OCI-LY7 (cell line): ENCODE measurements around the gene PHACTR4. TPM values are rescaled to one million over a fixed set of nuclear protein-coding genes. Genes with fewer than 3 reads are reported as not detected.

Source experiments
- BruUV-seq: library from RNA; stranded (reverse); fragments of 400-500 nt; replicated peaks from 2 replicates; lab custom pipeline; 2021; lab: Mats Ljungman, UMichigan
- CTCF ChIA-PET: fragments of 300-600 bp; sonication (Branson Sonifier 250); formaldehyde crosslinking; loops from one replicate; lab custom pipeline; 2022; ENCODE audit warnings: antibody characterized with exemption; ENCODE audit not compliant: unreplicated experiment; lab: Charles Lee
- POLR2A ChIA-PET: fragments of 300-600 bp; sonication (Branson Sonifier 250); formaldehyde crosslinking; loops from one replicate; lab custom pipeline; 2022; ENCODE audit warnings: antibody characterized with exemption; lab: Charles Lee
- DNase-seq: peaks from one replicate; pipeline ENCODE4 v3.0.0-alpha.2; 2015; ENCODE audit warnings: low spot score
- H2AFZ ChIP-seq: fragments of 200-600 bp; sonication (generic), shearing (Covaris generic); 2 replicates; pipeline ENCODE4 v1.6.1; 2014; ENCODE audit warnings: mild to moderate bottlenecking, antibody characterized with exemption, low read length, moderate library complexity
- H3K27ac ChIP-seq: fragments of 200-600 bp; sonication (generic); 2 replicates; pipeline ENCODE4 v1.5.1; 2014; ENCODE audit warnings: mixed run types, low read depth, mild to moderate bottlenecking, moderate library complexity, low read length, inconsistent platforms; ENCODE audit not compliant: poor library complexity, severe bottlenecking
- H3K36me3 ChIP-seq: fragments of 200-600 bp; sonication (generic); 2 replicates; pipeline ENCODE4 v1.6.1; 2014; ENCODE audit warnings: mild to moderate bottlenecking, antibody characterized with exemption, low read length, moderate library complexity, mixed read lengths; ENCODE audit not compliant: insufficient read depth
- H3K4me1 ChIP-seq: fragments of 200-600 bp; sonication (generic); 2 replicates; pipeline ENCODE4 v1.5.1; 2014; ENCODE audit warnings: mild to moderate bottlenecking, low read length; ENCODE audit not compliant: insufficient read depth, poor library complexity, severe bottlenecking
- H3K4me2 ChIP-seq: fragments of 200-600 bp; sonication (generic); 2 replicates; pipeline ENCODE4 v1.6.1; 2014; ENCODE audit warnings: mild to moderate bottlenecking, low read length
- H3K4me3 ChIP-seq: fragments of 200-600 bp; sonication (generic); 2 replicates; pipeline ENCODE4 v1.5.1; 2014; ENCODE audit warnings: mild to moderate bottlenecking, low read depth, low read length; ENCODE audit not compliant: poor library complexity, severe bottlenecking
- H3K79me2 ChIP-seq: fragments of 200-600 bp; sonication (generic); 2 replicates; pipeline ENCODE4 v1.6.1; 2016; ENCODE audit warnings: low read depth, mild to moderate bottlenecking, low read length, moderate library complexity, mixed read lengths; ENCODE audit not compliant: insufficient read depth
- H3K9me2 ChIP-seq: fragments of 200-600 bp; sonication (generic); 2 replicates; pipeline ENCODE4 v1.6.1; 2016; ENCODE audit warnings: mild to moderate bottlenecking, low read length, mixed read lengths; ENCODE audit not compliant: insufficient read depth
- H3K9me3 ChIP-seq: fragments of 200-600 bp; sonication (generic); 2 replicates; pipeline ENCODE4 v1.6.1; 2014; ENCODE audit warnings: mild to moderate bottlenecking, mixed run types, low read length, mixed read lengths
- H4K20me1 ChIP-seq: fragments of 200-600 bp; sonication (generic); 2 replicates; pipeline ENCODE4 v1.6.1; 2014; ENCODE audit warnings: mild to moderate bottlenecking, antibody characterized with exemption, low read length, moderate library complexity, mixed read lengths; ENCODE audit not compliant: insufficient read depth
- CTCF ChIP-seq: fragments of 200-600 bp; sonication (generic); conservative IDR thresholded peaks from 2 replicates; pipeline ENCODE4 v1.5.1; 2014; ENCODE audit warnings: mild to moderate bottlenecking, antibody characterized with exemption, low read length, moderate library complexity, mixed read lengths
- EZH2phosphoT487 ChIP-seq: fragments of 200-600 bp; sonication (generic); IDR thresholded peaks from 2 replicates; pipeline ENCODE4 v1.6.1; 2018; ENCODE audit warnings: low read depth, borderline replicate concordance, mild to moderate bottlenecking, mixed run types, antibody characterized with exemption, low read length, moderate library complexity, mixed read lengths
- intact Hi-C: fragments of 100-400 bp; cut with micrococcal nuclease; formaldehyde crosslinking; loops from one replicate; pipeline ENCODE4 v1.10.0; 2022; ENCODE audit not compliant: unreplicated experiment
- total RNA-seq, 2 experiments: library from RNA; depleted of rRNA in 1 of 2; stranded (reverse); fragments of >200 nt in 1 of 2; shearing (Covaris generic) in 1 of 2; gene quantifications; 2 replicates each; pipeline ENCODE4 v1.2.3, GENCODE V29; 2014 to 2022

PHACTR4 gene
- total RNA-seq, 2 experiments from 2014 or later = 17.8 to 44.9 TPM

GRCh38 chr1:28354121-28354520, 15.4 kb upstream of the PHACTR4 start:
- Histone ChIP-seq H3K4me3 (no peak overlapping the region), H3K79me2 (no peaks in the 10 kb centered on the region), H2AFZ (peak overlapping the region; percentile 53), H4K20me1 (no peaks in the 10 kb centered on the region), H3K4me2 (no peak overlapping the region), H3K9me2 (no peaks in the 10 kb centered on the region), H3K36me3 (no peaks in the 10 kb centered on the region), H3K9me3 (no peaks in the 10 kb centered on the region), H3K4me1 (no peaks in the 10 kb centered on the region), H3K27ac (no peak overlapping the region)
- ChIA-PET CTCF (interaction anchor here (0.9 kb wide), 1 partner anchor 629 kb away, joined by 3 read pairs; the partner anchor contains the start of gene FAM76A), POLR2A (interaction anchor here (0.6 to 1.7 kb wide), 11 partner anchors 9 to 1025 kb away, joined by 3 to 11 read pairs (median 3); no protein-coding TSS in a partner anchor)
- intact Hi-C loops = no loop called here
- no TSS peak for BruUV-seq
- no peak for TF ChIP-seq CTCF
- no peak for TF ChIP-seq EZH2phosphoT487
- DNase-seq = no peak

- intact Hi-C loops = loop anchor here (2.0 to 5.0 kb wide), 2 partner anchors 244 to 519 kb away; no protein-coding TSS in a partner anchor
- ChIA-PET POLR2A (interaction anchor here (0.5 kb wide), 1 partner anchor 104 kb away, joined by 3 read pairs; no protein-coding TSS in a partner anchor), CTCF (no interaction called here)
- H3K36me3 ChIP-seq = no peaks in the 10 kb centered on the region
- H3K4me3 ChIP-seq = no peak overlapping the region
- H4K20me1 ChIP-seq = no peaks in the 10 kb centered on the region
- no peak overlapping the region for H3K27ac ChIP-seq
- TF ChIP-seq CTCF (no peak), EZH2phosphoT487 (no peak)
- no peaks in the 10 kb centered on the region for H3K9me2 ChIP-seq
- H2AFZ ChIP-seq = no peak overlapping the region
- H3K4me2 ChIP-seq = no peak overlapping the region
- no TSS peak for BruUV-seq
- no peaks in the 10 kb centered on the region for H3K4me1 ChIP-seq
- DNase-seq = no peak
- no peaks in the 10 kb centered on the region for H3K79me2 ChIP-seq
- no peaks in the 10 kb centered on the region for H3K9me3 ChIP-seq
These were observed 10.8 kb upstream of the PHACTR4 start for GRCh38 chr1:28358716-28359115.

GRCh38 chr1:28359592-28360239, 9.8 kb upstream of the PHACTR4 start:
- Histone ChIP-seq H3K36me3 (no peaks in the 10 kb centered on the region), H3K27ac (no peak overlapping the region), H3K4me3 (no peak overlapping the region), H4K20me1 (no peaks in the 10 kb centered on the region), H3K79me2 (no peaks in the 10 kb centered on the region), H3K9me2 (no peaks in the 10 kb centered on the region), H3K4me2 (no peak overlapping the region), H3K9me3 (no peaks in the 10 kb centered on the region), H2AFZ (no peak overlapping the region), H3K4me1 (no peaks in the 10 kb centered on the region)
- ChIA-PET POLR2A (interaction anchor here (0.7 to 1.5 kb wide), 3 partner anchors 10 to 220 kb away, joined by 3 to 5 read pairs (median 3); partner anchors contain the start of genes MED18 and PHACTR4), CTCF (interaction anchor here (0.6 to 1.1 kb wide), 3 partner anchors 42 to 599 kb away, joined by 3 read pairs; no protein-coding TSS in a partner anchor)
- DNase-seq = peak; percentile 77
- intact Hi-C loops = loop anchor here (2.0 to 5.0 kb wide), 2 partner anchors 243 to 518 kb away; no protein-coding TSS in a partner anchor
- no TSS peak for BruUV-seq
- TF ChIP-seq CTCF = peak; percentile 92
- no peak for TF ChIP-seq EZH2phosphoT487
